GM12874 (cell line): ENCODE measurements around the gene MTCH2.

Source experiments
- CTCF ChIP-seq: IDR thresholded peaks from 2 replicates; pipeline ENCODE4 v1.5.1; 2011; ENCODE audit warnings: low read depth, mild to moderate bottlenecking, control low read depth, low read length, moderate library complexity; ENCODE audit not compliant: insufficient read depth

Gene MTCH2

GRCh38 chr11:47651818-47652469, 9.6 kb upstream of the MTCH2 start:
- TF ChIP-seq CTCF, result no peak

- TF ChIP-seq CTCF, result no peak
Observed at GRCh38 chr11:47649276-47649675, 6.9 kb upstream of the MTCH2 start.

- no peak for TF ChIP-seq CTCF
Observed at GRCh38 chr11:47646019-47646418, 3.7 kb upstream of the MTCH2 start.

GRCh38 chr11:47645500-47645899, 3.1 kb upstream of the MTCH2 start:
- TF ChIP-seq CTCF, result no peak

GRCh38 chr11:47641600-47642098, 710 bp downstream of the MTCH2 start:
- no peak for TF ChIP-seq CTCF

GRCh38 chr11:47631473-47631872, 10.9 kb downstream of the MTCH2 start:
- no peak for TF ChIP-seq CTCF

GRCh38 chr11:47628026-47628425, 14.3 kb downstream of the MTCH2 start:
- no peak for TF ChIP-seq CTCF

GRCh38 chr11:47626234-47626633, 16.1 kb downstream of the MTCH2 start:
- no peak for TF ChIP-seq CTCF
